HG03457 (cell line): ENCODE measurements around the gene EEF2K.
"Not testable (repeated sequence)": the region's sequence is repeated elsewhere in the genome, so short reads cannot be mapped to it uniquely, and the experiment has no call there.

Experiments used
- ATAC-seq: cut with Tn5 transposase; IDR thresholded peaks from one replicate; pipeline ENCODE4 v1.9.1; 2021; ENCODE audit warnings: moderate number of reproducible peaks; ENCODE audit not compliant: unreplicated experiment

The EEF2K gene

DNA sequence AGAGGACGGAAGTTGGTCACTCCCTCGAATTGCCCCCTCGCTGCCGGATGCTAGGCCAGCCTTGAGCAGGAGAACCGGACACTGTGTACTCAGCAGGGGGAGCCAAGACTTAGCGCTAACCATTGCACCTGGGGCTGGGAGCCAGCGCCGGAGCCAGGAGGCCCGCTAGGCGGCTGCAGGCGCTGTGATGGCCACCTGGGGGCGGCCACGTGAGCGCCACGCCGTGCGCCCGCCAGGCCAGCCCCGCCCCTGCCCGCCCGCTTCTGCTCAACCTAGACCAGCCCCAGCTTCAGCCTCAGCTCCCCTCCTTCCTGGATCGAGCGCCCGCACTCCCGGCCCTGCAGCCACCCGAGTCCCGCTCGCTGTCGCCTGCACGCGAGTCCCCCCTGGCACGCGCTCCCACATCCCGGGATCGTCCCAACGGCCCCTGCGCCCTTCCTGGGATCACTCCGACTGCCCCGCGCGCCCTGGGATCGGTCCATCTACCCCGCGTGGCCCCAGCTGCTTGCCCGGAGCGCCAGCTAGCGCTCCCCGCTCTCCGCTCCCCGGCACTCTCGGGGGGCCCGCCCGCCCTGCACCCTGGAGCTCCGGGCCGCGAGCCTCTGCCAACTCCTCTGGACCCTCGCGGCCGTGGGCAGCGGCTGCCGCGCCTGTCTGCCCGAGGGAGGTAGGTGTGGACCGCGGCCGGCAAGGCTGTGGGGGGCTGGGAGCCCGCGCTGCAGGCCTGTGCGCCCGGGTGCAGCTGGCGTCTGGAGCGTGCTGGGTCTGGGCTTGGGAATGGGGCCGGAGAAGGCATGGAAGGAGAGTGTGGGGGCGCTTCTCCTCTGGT is at the start of gene EEF2K:
Gene EEF2K, plus strand, starts transcription at position 266 of the 829 bp plus-strand sequence. CDS start 19,452 bp downstream, outside the sequence.
- ATAC-seq: peak; percentile 61

DNA sequence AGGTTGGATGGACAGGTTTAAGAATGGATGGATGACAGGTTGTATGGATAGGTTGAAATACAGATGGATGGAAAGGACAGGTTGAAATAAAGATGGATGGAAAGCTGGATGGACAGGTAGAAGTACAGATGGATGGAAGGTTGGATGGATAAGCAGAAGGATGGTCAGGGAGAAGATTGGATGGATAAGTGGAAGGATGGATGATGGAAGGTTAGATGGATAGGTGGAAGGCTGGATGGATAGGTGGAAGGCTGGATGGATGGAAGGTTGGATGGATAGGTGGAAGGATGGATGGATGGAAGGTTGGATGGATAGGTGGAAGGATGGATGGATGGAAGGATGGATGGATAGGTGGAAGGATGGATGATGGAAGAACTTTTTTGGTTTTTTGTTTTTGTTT is 44.7 kb upstream of the EEF2K start:
- ATAC-seq: no peak

DNA sequence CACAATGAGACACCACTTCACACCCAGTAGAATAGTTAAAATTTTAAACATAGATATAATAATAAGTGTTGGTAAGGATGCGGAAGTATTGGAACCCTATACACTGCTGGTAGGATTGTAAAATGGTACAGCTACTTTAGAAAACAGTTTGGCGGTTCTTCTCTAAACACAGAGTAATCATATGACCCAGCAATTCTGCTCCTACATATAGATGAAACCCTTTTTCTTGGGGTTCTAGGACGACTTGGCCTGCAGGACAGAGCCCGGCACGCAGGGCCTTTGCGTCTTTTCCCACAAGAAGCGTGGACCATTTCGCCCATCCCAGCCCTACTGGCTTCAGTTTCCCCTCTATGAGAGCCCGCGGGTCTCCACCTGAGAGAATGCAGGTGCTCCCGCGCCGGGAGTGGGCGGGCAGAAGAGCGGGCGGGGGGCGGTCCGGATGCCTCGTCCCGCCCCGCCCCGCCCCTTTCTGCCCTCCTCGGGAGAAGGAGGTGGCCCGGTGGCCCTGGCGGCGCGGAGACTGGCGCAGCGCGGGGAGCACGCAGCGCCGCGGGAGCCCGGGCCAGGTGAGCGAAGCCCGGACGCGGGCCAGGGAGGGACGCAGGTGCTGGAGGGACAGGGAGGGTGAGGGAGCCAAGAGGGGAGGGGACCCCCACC is 44.0 kb upstream of the EEF2K start, which contains the start of gene SDR42E2:
Gene SDR42E2, plus strand, starts transcription at position 508 of the 657 bp plus-strand sequence. CDS start 3,077 bp downstream, outside the sequence.
- ATAC-seq: no peak

GRCh38 chr16:22162656-22163009 is 43.4 kb upstream of the EEF2K start:
- no peak for ATAC-seq

DNA sequence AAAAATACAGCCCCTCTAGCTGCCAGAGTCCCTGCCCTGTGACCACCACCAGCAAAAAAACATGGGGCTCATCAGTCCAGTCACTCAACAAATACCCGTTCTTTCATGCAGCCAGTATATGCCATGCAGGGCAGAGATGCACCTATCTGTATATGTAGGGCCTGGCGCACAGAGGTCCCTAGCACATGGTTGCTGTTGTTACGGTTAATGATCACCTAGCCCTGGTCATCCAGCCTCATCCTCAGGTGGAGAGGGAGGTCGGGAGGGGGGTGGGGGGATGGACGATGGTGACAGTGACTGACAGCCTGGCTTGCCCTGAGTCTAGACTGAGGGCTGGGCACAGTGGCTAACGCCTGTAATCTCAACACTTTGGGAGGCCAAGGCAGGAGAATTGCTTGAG is 42.3 kb upstream of the EEF2K start:
- ATAC-seq: no peak

- no peak for ATAC-seq
These were observed 41.6 kb upstream of the EEF2K start for GRCh38 chr16:22164482-22164881.

GRCh38 chr16:22165508-22166285 is 40.4 kb upstream of the EEF2K start:
- ATAC-seq: no peak

DNA sequence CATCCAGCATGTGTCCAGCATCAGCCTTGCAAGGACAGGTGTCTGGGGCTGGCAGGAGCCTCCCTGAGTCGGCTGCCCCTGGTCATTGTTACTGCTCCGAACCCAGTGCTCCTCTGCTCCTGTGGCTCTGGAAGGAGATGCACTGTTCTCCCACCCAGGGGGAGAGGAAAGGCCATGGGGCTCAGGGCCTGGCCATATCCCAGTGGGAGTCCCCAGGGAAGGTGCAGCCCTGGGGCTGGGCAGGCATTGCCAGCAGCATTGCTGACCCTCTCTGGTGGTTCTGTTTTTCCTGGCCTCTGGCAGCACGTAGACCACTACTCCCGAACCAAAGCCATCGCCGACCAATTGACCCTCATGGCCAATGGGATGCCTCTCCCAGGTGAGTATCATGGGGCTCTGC is 34.1 kb upstream of the EEF2K start:
- ATAC-seq: no peak

DNA sequence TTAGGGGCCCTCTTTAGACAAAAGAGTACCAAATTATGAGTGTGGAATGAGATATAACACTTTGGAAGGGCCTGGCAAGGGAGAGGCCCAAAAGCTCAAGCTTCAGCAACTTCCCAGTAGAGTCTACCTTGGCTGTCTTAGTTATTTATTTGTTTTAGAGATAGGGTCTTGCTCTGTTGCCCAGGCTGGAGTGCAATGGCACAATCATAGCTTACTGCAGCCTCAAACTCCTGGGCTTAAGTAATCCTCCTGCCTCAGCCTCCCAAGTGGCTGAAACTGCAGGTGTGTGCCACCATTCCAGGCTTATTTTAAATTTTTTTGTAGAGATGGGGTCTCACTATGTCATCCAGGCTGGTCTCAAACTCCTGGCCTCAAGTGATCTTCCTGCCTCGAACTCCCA is 33.4 kb upstream of the EEF2K start:
- ATAC-seq: not testable (repeated sequence)

DNA sequence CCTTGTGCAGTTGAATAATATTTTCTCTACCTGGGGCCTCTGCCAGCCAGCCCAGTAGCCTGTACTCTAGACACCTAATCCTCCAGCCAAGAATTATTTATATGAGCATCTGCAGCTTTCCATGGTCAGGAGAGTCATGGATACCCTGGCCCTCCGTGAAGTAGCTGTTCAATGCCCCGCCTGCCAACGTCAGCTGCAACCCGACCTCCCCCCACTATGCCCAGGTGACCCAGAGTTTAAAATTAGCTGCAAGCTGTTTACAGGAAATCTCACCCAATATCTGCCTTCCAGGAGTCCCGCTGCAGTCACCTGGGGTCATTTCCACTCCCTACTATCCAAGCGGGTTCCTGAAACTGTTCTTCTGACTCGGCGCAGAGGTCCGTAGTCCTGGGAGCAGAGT is 31.4 kb upstream of the EEF2K start:
- no peak for ATAC-seq

- ATAC-seq: no peak
These were observed 27.8 kb upstream of the EEF2K start for GRCh38 chr16:22177968-22178930.

DNA sequence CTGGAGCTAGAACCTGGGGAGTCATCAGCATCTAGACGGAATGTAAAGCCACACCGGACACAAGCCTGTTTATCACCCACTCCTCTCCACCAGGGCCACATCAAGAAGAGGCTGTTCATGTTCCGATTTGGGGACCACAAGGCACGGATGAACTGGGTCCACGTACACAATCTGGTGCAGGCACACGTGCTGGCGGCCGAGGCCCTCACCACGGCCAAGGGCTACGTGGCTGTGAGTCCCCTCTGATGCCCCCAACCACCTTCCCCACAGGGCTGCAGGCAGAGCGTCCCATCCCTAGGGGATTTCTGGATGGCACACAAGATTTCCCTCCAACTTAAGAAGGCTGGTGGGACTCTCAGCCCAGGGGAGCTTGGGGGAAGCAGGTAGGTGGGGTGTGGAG is 24.7 kb upstream of the EEF2K start:
- ATAC-seq: no peak

DNA sequence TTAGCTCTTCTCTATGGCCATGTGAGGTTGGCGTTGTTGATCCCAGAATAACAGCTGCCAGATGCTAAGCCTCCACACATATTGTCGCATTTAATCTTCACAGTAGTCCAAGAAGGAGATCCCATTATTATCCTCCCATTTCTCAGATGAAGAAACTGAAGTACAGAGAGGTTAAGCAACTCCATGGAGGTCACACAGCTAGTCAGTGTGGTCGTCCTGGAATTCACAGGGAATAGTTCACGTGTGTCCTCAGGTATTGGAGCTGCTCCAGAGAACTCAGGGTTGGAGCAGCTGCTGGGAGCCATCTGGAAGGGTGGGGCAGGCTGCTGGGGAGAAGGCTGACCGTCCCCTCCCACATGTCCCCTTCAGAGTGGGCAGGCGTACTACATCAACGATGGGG is 24.2 kb upstream of the EEF2K start:
- ATAC-seq: no peak

DNA sequence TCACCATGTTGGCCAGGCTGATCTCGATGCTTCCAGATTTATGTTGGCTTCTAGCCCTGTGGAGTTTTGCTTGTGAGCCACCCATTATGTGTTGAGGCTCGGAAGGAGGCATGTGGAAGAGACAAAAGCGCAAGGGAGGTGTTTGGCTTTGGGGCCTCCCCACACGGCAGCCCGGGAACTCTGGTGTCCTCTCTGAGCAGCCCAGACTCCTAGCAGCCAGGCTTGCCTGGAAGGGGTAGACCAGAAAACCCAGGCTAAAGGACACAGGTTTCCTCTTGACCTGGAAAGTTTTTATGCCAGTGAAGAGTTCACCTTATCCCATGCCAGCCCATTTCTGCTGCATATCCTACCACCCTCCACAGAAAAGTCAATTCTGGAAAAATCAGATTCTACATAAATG is 22.7 kb upstream of the EEF2K start:
- no peak for ATAC-seq

- no peak for ATAC-seq
These were observed 22.0 kb upstream of the EEF2K start for GRCh38 chr16:22183901-22184614.

GRCh38 chr16:22184615-22184968 is 21.5 kb upstream of the EEF2K start:
- ATAC-seq: no peak

GRCh38 chr16:22186517-22186916 is 19.6 kb upstream of the EEF2K start:
- no peak for ATAC-seq

GRCh38 chr16:22188267-22188594 is 17.8 kb upstream of the EEF2K start:
- ATAC-seq: no peak

GRCh38 chr16:22188595-22189442 is 17.3 kb upstream of the EEF2K start:
- no peak for ATAC-seq
